Activated naive CD4-positive, alpha-beta T cell treated with anti-CD3 and anti-CD28 coated beads, Interleukin-2, amount 50 U/mL, for 24 hours (primary cell): ENCODE data around the gene ARL6.

Experiments
- H3K27ac Mint-ChIP-seq: one replicate; pipeline ENCODE4 v1.8.0; 2021; ENCODE audit warnings: mild to moderate bottlenecking, mixed read lengths
- H3K27me3 Mint-ChIP-seq: one replicate; pipeline ENCODE4 v1.8.0; 2021; ENCODE audit warnings: mixed read lengths
- H3K36me3 Mint-ChIP-seq: one replicate; pipeline ENCODE4 v1.8.0; 2021; ENCODE audit warnings: mixed read lengths
- H3K4me1 Mint-ChIP-seq: one replicate; pipeline ENCODE4 v1.8.0; 2021; ENCODE audit warnings: mixed read lengths
- H3K4me3 Mint-ChIP-seq: one replicate; pipeline ENCODE4 v1.8.0; 2021; ENCODE audit warnings: mild to moderate bottlenecking, mixed read lengths
- H3K9me3 Mint-ChIP-seq: one replicate; pipeline ENCODE4 v1.8.0; 2021; ENCODE audit warnings: mixed read lengths

ARL6 gene

DNA sequence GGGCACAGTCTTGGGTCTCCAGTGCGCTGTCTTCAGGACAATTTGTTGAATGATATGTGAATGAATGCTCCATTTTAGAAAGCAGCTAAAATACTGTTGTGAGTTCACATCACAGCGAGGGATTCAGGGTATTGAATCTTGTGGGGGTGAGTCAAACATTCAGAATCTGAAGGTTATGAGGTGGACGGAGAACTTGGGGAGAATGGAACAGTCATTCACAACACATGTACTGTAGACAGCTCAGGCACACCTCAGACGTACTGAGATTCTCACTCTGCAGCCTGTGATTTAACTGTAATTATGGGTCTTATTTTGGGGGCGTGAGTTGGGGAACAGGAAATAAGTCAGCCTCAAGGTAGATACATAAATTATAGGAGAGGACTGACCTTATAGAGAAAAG is 71.2 kb downstream of the ARL6 start:
- H3K36me3 Mint-ChIP-seq, result peaks cover 1% of the 10 kb centered on the region
- H3K4me3 Mint-ChIP-seq, result no peak overlapping the region
- no peak overlapping the region for H3K27ac Mint-ChIP-seq
- no peaks in the 10 kb centered on the region for H3K4me1 Mint-ChIP-seq
- no peaks in the 10 kb centered on the region for H3K27me3 Mint-ChIP-seq
- no peaks in the 10 kb centered on the region for H3K9me3 Mint-ChIP-seq

DNA sequence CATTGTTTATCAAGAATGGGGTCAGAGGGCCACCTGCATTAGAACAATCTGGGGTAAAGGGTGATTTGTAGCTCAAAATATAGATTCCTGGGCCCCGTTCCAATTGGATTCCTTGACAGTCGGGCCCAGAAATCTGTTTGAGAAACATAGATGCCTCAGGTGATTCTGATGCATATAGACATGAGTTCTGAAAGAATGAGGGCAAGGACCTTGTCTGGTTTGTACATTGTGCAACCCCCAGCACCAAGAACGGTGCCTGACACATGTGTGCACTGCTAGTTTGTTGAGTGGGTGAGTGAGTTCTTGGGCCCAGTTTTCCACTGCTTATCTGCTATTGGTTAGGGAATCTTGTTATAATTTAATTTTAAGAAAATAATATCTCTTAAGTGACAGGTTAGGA is 73.8 kb downstream of the ARL6 start:
- Mint-ChIP-seq H3K36me3 (no peaks in the 10 kb centered on the region), H3K9me3 (no peaks in the 10 kb centered on the region), H3K27ac (no peak overlapping the region)

DNA sequence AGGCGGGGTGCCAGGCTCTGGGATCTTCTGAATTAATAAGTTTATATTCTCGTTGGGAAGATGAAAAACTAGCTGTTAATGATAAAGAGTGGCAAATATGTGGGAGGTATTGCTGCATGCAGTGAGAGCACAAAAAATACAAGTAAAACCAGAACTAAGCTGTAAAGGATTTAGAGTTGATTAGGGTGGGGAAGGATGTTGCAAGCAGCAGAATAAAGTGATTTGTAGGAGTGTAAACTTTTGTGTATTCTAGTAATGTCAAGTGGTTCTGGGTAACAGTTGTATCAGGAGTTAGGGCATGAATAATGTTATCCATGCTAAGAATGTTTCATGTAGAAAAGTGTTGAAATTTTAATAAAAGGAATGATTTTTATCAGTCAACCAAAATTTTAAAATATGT is 75.4 kb downstream of the ARL6 start:
- Mint-ChIP-seq H3K27ac (no peak overlapping the region), H3K4me1 (no peaks in the 10 kb centered on the region)

More for the DNA sequence above, 73.8 kb downstream of the ARL6 start:
- no peaks in the 10 kb centered on the region for H3K27me3 Mint-ChIP-seq
- H3K4me1 Mint-ChIP-seq, result no peaks in the 10 kb centered on the region
- H3K4me3 Mint-ChIP-seq, result no peak overlapping the region

DNA sequence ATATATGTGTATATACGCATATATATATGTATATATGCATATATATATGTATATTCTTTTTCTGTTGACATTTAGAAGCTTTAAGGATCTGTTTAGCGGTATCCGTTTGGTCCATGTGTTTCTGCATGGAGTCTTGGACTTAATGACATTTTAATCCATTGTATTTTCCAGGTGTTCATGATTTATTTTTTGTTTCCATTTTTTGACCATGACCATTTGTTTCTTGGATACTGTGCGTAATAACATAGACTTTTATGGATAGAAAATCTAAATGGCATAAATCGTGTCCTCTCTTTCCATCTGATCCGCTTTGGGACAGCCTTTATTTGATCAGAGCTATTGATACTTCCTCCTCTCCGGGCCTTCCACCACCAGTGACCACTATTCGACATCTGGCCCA is 76.7 kb downstream of the ARL6 start:
- Mint-ChIP-seq H3K4me1 (no peaks in the 10 kb centered on the region), H3K36me3 (no peaks in the 10 kb centered on the region), H3K4me3 (no peak overlapping the region), H3K27ac (no peak overlapping the region), H3K9me3 (no peaks in the 10 kb centered on the region), H3K27me3 (no peaks in the 10 kb centered on the region)

More for the DNA sequence above, 75.4 kb downstream of the ARL6 start:
- H3K4me3 Mint-ChIP-seq, result no peak overlapping the region
- no peaks in the 10 kb centered on the region for H3K27me3 Mint-ChIP-seq
- H3K36me3 Mint-ChIP-seq, result no peaks in the 10 kb centered on the region
- no peaks in the 10 kb centered on the region for H3K9me3 Mint-ChIP-seq

DNA sequence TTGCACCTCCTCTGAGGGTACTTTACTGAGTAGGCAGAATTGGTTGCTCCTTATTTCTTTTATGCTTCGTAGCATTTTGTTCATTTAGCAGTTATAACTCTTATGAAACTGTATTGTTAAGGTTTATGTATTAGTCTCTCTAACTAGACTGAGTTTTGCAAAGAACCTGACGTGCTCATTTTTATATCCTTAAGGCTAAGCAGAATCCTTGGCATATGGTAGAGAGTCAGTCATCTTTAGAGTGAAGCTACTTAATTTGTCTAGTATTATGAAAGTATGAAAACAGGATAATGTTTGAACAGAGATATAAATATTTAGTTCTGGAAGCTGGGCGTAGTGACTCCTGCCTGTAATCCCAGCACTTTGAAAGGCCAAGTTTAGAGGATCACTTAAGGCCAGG is 77.4 kb downstream of the ARL6 start:
- no peaks in the 10 kb centered on the region for H3K27me3 Mint-ChIP-seq
- H3K4me3 Mint-ChIP-seq, result no peak overlapping the region
- no peak overlapping the region for H3K27ac Mint-ChIP-seq
- no peaks in the 10 kb centered on the region for H3K9me3 Mint-ChIP-seq
- H3K36me3 Mint-ChIP-seq, result no peaks in the 10 kb centered on the region
- no peaks in the 10 kb centered on the region for H3K4me1 Mint-ChIP-seq

DNA sequence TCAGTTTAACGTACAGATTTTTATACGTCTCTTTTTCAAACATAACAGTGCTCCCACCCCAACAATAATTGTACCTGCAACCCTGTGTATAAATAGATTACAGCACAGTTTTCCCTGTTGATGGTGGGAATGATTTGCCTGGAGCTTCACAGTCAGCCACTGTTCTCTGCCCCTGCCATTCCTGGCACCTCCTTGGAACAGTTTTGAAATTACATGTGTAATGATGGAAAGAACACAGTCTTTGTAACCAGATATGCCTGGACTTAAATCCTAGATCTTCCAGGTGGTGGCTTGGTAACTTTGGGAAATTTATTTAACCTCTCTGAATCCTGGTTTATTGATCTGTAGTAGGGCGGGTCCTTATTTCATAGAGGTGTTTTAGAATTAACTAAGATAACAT is 84.2 kb downstream of the ARL6 start:
- H3K9me3 Mint-ChIP-seq, result no peaks in the 10 kb centered on the region
- H3K36me3 Mint-ChIP-seq, result peaks cover 3% of the 10 kb centered on the region

More for the DNA sequence above, 84.2 kb downstream of the ARL6 start:
- H3K4me1 Mint-ChIP-seq, result no peaks in the 10 kb centered on the region
- no peaks in the 10 kb centered on the region for H3K27me3 Mint-ChIP-seq
- H3K27ac Mint-ChIP-seq, result no peak overlapping the region
- H3K4me3 Mint-ChIP-seq, result no peak overlapping the region
